Stomach (tissue), 4 donors: ENCODE measurements around the gene SORCS1.

ENCODE experiments used
- EP300 ChIP-seq: sonication (generic); formaldehyde crosslinking; IDR thresholded peaks from one replicate; pipeline ENCODE4 v1.6.1; 2017; ENCODE audit warnings: antibody characterized with exemption
- POLR2A ChIP-seq, 4 donors: fragments of 450-650 bp; IDR thresholded peaks; one replicate each; pipeline ENCODE4 v1.6.1; 2016; ENCODE audit warnings: antibody characterized with exemption in 4 of 4, control low read depth in 2 of 4, mild to moderate bottlenecking in 1 of 4, moderate library complexity in 1 of 4
- POLR2AphosphoS5 ChIP-seq, 3 donors: sonication (generic); formaldehyde crosslinking; IDR thresholded peaks; one replicate each; pipeline ENCODE4 v1.6.1; 2016; ENCODE audit warnings: antibody characterized with exemption in 3 of 3
- TF ChIP-seq, protein P1 (sequence below), 7 experiments: fragments of 450-650 bp in 4 of 7; fragments of 200-600 bp in 3 of 7; sonication (generic) in 3 of 7; IDR thresholded peaks; one replicate each; pipeline ENCODE4 v1.5.1; 2016 to 2019; ENCODE audit warnings: antibody characterized with exemption in 7 of 7, control low read depth in 2 of 7, mild to moderate bottlenecking in 1 of 7

DNA sequence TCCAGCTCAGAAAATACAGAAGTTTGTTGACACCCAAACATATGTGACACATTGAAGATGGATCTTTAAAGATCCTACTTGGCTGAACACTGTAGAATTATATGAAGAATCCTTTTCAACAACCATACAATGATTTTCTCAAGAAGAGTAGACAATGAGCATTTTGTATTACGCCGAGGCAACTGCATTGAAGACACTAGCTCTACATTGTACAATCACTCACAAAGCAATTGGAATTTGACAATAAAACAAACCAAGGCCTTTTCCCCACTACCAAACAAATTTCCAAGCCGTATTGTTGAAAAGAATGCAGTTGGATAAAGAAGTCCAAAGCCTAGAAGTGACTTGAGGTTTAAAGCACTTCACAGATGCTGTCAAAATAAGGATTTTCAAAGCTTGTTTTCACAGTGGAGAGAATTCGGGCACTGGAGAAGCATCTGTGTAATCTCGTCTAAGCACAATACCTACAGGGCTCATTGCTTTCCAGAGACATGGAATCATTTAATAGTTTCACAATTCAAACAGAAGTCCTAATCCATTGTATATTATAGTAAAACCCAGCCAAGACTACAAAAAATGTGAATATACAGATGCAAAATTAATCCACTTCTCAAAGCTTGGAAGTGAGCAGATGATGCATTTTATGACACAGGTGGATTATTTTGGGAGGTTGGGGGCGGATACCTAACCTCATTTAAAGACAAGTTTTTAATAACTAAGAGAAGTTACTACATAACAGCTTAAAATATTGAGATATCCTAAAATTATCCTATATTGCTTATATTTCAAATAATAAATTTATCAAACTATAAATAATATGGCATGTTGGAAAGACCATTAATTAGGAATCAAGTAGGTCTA, 78.6 kb downstream of the SORCS1 start:
- TF ChIP-seq, protein P1, sequence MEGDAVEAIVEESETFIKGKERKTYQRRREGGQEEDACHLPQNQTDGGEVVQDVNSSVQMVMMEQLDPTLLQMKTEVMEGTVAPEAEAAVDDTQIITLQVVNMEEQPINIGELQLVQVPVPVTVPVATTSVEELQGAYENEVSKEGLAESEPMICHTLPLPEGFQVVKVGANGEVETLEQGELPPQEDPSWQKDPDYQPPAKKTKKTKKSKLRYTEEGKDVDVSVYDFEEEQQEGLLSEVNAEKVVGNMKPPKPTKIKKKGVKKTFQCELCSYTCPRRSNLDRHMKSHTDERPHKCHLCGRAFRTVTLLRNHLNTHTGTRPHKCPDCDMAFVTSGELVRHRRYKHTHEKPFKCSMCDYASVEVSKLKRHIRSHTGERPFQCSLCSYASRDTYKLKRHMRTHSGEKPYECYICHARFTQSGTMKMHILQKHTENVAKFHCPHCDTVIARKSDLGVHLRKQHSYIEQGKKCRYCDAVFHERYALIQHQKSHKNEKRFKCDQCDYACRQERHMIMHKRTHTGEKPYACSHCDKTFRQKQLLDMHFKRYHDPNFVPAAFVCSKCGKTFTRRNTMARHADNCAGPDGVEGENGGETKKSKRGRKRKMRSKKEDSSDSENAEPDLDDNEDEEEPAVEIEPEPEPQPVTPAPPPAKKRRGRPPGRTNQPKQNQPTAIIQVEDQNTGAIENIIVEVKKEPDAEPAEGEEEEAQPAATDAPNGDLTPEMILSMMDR (IDR thresholded peaks at IDR 0.05), result no peak
- TF ChIP-seq POLR2AphosphoS5 (IDR thresholded peaks at IDR 0.05) (no peak), POLR2A (IDR thresholded peaks at IDR 0.05) (no peak), EP300 (no peak)
